Panc1 (cell line): Measurements from ENCODE around the gene MOXD1. TPM values are rescaled to one million over a fixed set of nuclear protein-coding genes. Genes with fewer than 3 reads are reported as not detected.

Experiments
- ATAC-seq: fragments of 200-7000 bp; cut with Tn5 transposase; 2 replicates; pipeline ENCODE4 v1.9.1; 2020; ENCODE audit warnings: mild to moderate bottlenecking, moderate library complexity
- BruUV-seq: library from RNA; stranded (reverse); fragments of 400-500 nt; replicated peaks from 2 replicates; lab custom pipeline; 2021; lab: Mats Ljungman, UMichigan
- CTCF ChIA-PET: fragments of 300-600 bp; sonication (Branson Sonifier 250); formaldehyde crosslinking; loops from one replicate; lab custom pipeline; 2022; ENCODE audit warnings: antibody characterized with exemption; lab: Charles Lee
- POLR2A ChIA-PET: fragments of 300-600 bp; sonication (Branson Sonifier 250); formaldehyde crosslinking; loops from one replicate; lab custom pipeline; 2022; ENCODE audit warnings: antibody characterized with exemption; lab: Charles Lee
- DNase-seq: peaks from one replicate; pipeline ENCODE4 v3.0.0-alpha.2; 2010; ENCODE audit warnings: low read depth, low spot score
- H3K27ac ChIP-seq: 2 replicates; pipeline ENCODE4 v1.5.1; 2011; ENCODE audit warnings: mild to moderate bottlenecking, low read length, inconsistent platforms
- H3K27me3 ChIP-seq: fragments of 200-500 bp; sonication (Bioruptor generic); 2 replicates; pipeline ENCODE4 v1.6.0; 2014; ENCODE audit warnings: low read length, inconsistent platforms; ENCODE audit not compliant: control insufficient read depth, insufficient read depth
- H3K36me3 ChIP-seq: fragments of 200-500 bp; sonication (Bioruptor generic); 2 replicates; pipeline ENCODE4 v1.5.1; 2014; ENCODE audit warnings: inconsistent platforms, mild to moderate bottlenecking, low read length, moderate library complexity; ENCODE audit not compliant: control insufficient read depth, insufficient read depth
- H3K4me1 ChIP-seq: 2 replicates; pipeline ENCODE4 v1.5.1; 2011; ENCODE audit warnings: inconsistent platforms, mild to moderate bottlenecking, low read length, moderate library complexity; ENCODE audit not compliant: control insufficient read depth, insufficient read depth
- H3K4me3 ChIP-seq, 2 experiments: 2 replicates each; pipeline ENCODE4 v1.5.1; 2011 to 2012; ENCODE audit warnings: low read depth in 2 of 2, low read length in 2 of 2, mild to moderate bottlenecking in 2 of 2, inconsistent platforms in 1 of 2, moderate library complexity in 1 of 2
- H3K9me3 ChIP-seq: fragments of 200-500 bp; sonication (Bioruptor generic); 2 replicates; pipeline ENCODE4 v1.5.1; 2014; ENCODE audit warnings: low read depth, mild to moderate bottlenecking, inconsistent platforms, low read length, moderate library complexity; ENCODE audit not compliant: control insufficient read depth, insufficient read depth
- POLR2AphosphoS5 ChIP-seq: IDR thresholded peaks from 2 replicates; pipeline ENCODE4 v1.6.1; 2012; ENCODE audit warnings: mild to moderate bottlenecking, low read depth, low read length, moderate library complexity
- SIN3A ChIP-seq: IDR thresholded peaks from 2 replicates; pipeline ENCODE4 v1.6.1; 2012; ENCODE audit warnings: low read depth, mild to moderate bottlenecking, low read length, moderate library complexity, borderline replicate concordance; ENCODE audit not compliant: insufficient read depth
- TCF7L2 ChIP-seq: IDR thresholded peaks from 2 replicates; pipeline ENCODE4 v1.6.1; 2011; ENCODE audit warnings: mild to moderate bottlenecking, low read depth, low read length, inconsistent platforms
- in situ Hi-C: cut with HindIII; loops from 2 replicates; pipeline ENCODE4 v1.10.0; 2016; ENCODE audit warnings: low sequenced_read_pairs, low pct_unique_long_range_greater_than_20kb
- intact Hi-C: fragments of 100-400 bp; cut with micrococcal nuclease; formaldehyde crosslinking; loops from one replicate; pipeline ENCODE4 v1.10.0; 2022; ENCODE audit not compliant: unreplicated experiment
- total RNA-seq: library from RNA; stranded (reverse); gene quantifications from one replicate; pipeline ENCODE4 v1.2.1, GENCODE V29; 2021; ENCODE audit not compliant: unreplicated experiment
- TF ChIP-seq, protein P1 (sequence below), 2 experiments: IDR thresholded peaks; 2 replicates each; pipeline ENCODE4 v1.6.1; 2011 to 2012; ENCODE audit warnings: low read depth in 2 of 2, control low read depth in 1 of 2, low read length in 1 of 2, mild to moderate bottlenecking in 1 of 2, moderate library complexity in 1 of 2; ENCODE audit not compliant: insufficient read depth in 1 of 2
- TF ChIP-seq, protein P2 (sequence below): fragments of 450-650 bp; IDR thresholded peaks from 2 replicates; pipeline ENCODE4 v1.5.1; 2017; ENCODE audit warnings: mild to moderate bottlenecking

Gene MOXD1
- total RNA-seq, 1 experiment from 2014 or later: 0.21 TPM

DNA sequence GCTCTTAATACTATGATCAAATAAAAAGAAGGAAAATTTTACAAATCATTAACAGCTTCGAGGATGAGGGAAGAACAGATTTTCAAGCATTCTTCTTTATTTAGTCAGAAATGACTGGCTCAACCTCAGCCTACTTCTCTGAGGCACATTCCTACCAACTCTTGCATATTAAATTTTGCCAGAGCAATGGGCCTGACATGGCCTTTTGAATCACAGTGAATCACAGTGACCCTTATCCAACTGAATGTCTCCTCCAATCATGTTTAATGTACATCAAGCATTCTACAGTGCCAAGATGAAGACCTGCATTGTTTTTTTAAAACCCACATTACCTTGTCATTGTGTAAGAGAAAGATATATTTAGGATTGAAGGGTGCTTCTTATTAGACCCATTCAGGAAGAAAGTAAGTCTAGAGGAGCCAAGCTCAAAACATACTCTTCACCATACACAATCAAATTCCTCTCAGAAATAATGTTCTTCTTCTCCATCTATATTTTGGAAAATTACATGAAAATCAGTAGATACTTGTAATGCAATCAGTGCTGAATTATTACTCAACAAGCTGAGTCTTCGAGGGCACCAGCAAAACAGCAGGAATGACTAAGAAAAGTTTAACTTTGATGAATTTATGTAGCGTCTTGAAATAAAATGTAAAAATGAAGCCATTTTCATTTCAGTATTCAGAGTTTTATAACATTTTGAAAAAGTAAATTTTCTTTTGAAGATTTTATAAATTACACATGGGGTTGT lies 44.1 kb upstream of the MOXD1 start:
- POLR2A ChIA-PET: no interaction called here
- Histone ChIP-seq H3K36me3 (no peaks in the 10 kb centered on the region), H3K4me1 (no peaks in the 10 kb centered on the region), H3K27ac (no peak overlapping the region), H3K9me3 (peaks cover 7% of the 10 kb centered on the region; the same call in 1 of the 2 replicates), H3K27me3 (no peaks in the 10 kb centered on the region), H3K4me3 (no peak overlapping the region)
- intact Hi-C loops: no loop called here
- CTCF ChIA-PET: no interaction called here
- no peak for ATAC-seq
- DNase-seq: no peak
- BruUV-seq: no TSS peak
- in situ Hi-C loops: no loop called here
- no peak for TF ChIP-seq SIN3A
- TF ChIP-seq, protein P1, sequence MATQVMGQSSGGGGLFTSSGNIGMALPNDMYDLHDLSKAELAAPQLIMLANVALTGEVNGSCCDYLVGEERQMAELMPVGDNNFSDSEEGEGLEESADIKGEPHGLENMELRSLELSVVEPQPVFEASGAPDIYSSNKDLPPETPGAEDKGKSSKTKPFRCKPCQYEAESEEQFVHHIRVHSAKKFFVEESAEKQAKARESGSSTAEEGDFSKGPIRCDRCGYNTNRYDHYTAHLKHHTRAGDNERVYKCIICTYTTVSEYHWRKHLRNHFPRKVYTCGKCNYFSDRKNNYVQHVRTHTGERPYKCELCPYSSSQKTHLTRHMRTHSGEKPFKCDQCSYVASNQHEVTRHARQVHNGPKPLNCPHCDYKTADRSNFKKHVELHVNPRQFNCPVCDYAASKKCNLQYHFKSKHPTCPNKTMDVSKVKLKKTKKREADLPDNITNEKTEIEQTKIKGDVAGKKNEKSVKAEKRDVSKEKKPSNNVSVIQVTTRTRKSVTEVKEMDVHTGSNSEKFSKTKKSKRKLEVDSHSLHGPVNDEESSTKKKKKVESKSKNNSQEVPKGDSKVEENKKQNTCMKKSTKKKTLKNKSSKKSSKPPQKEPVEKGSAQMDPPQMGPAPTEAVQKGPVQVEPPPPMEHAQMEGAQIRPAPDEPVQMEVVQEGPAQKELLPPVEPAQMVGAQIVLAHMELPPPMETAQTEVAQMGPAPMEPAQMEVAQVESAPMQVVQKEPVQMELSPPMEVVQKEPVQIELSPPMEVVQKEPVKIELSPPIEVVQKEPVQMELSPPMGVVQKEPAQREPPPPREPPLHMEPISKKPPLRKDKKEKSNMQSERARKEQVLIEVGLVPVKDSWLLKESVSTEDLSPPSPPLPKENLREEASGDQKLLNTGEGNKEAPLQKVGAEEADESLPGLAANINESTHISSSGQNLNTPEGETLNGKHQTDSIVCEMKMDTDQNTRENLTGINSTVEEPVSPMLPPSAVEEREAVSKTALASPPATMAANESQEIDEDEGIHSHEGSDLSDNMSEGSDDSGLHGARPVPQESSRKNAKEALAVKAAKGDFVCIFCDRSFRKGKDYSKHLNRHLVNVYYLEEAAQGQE (IDR thresholded peaks at IDR 0.05; ENCODE audit: insufficient read depth in 1 of 2, low read depth in 2 of 2, low read length in 1 of 2): no peak

DNA sequence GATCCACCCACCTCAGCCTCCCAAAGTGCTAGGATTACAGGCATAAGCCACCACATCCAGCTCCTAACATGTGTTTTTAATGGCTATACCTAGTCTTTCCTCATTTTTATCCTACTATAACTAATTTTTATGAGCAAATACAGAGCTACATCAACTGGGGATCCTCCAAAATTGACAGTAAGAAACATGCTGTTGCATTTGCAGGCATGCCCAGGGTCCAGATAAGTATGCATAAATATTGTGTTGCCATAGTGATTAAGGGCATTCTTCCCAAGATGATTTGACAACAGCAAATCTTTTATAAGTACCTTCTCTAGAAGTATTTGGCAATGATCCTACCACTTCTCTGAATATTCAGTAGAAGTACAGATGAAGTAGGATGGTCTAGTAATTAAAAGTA lies 41.9 kb upstream of the MOXD1 start:
- H3K9me3 ChIP-seq: peaks cover 7% of the 10 kb centered on the region; the same call in 1 of the 2 replicates
- ChIA-PET CTCF (no interaction called here), POLR2A (no interaction called here)
- H3K27me3 ChIP-seq: no peaks in the 10 kb centered on the region
- in situ Hi-C loops (no loop called here), intact Hi-C loops (no loop called here)
- TF ChIP-seq, protein P2, sequence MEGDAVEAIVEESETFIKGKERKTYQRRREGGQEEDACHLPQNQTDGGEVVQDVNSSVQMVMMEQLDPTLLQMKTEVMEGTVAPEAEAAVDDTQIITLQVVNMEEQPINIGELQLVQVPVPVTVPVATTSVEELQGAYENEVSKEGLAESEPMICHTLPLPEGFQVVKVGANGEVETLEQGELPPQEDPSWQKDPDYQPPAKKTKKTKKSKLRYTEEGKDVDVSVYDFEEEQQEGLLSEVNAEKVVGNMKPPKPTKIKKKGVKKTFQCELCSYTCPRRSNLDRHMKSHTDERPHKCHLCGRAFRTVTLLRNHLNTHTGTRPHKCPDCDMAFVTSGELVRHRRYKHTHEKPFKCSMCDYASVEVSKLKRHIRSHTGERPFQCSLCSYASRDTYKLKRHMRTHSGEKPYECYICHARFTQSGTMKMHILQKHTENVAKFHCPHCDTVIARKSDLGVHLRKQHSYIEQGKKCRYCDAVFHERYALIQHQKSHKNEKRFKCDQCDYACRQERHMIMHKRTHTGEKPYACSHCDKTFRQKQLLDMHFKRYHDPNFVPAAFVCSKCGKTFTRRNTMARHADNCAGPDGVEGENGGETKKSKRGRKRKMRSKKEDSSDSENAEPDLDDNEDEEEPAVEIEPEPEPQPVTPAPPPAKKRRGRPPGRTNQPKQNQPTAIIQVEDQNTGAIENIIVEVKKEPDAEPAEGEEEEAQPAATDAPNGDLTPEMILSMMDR: no peak
- TF ChIP-seq POLR2AphosphoS5: no peak
- no peak for TF ChIP-seq SIN3A
- TF ChIP-seq TCF7L2: no peak
- TF ChIP-seq, protein P1 (IDR thresholded peaks at IDR 0.05; ENCODE audit: insufficient read depth in 1 of 2, low read depth in 2 of 2, low read length in 1 of 2): no peak
- ATAC-seq: no peak
- H3K27ac ChIP-seq: no peak overlapping the region
- H3K4me3 ChIP-seq: no peak overlapping the region
- no peaks in the 10 kb centered on the region for H3K4me1 ChIP-seq
- no TSS peak for BruUV-seq
- no peak for DNase-seq
- no peaks in the 10 kb centered on the region for H3K36me3 ChIP-seq
